ENCODE data around the gene KBTBD12.

DNA sequence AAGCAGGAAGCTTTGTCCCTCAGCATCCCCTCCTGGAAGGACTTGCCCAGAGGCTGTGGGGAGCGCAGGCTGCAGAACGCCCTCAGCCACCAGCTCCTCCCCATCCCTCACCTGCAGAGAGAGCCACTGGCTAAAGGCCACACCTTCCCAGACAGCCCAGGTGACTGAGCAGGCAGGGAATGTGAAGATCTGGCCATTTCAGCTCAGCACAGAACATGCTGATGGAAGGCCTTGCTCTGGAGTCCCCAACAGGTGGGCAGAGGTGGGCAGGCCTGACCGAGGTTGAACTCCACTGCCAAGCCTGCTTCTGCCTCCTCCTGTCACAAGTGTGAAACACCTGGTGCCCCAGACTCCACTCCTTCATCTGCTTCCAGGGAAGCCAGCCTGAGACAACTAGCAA is 86.5 kb downstream of the KBTBD12 start:
- TF ChIP-seq, protein P1, sequence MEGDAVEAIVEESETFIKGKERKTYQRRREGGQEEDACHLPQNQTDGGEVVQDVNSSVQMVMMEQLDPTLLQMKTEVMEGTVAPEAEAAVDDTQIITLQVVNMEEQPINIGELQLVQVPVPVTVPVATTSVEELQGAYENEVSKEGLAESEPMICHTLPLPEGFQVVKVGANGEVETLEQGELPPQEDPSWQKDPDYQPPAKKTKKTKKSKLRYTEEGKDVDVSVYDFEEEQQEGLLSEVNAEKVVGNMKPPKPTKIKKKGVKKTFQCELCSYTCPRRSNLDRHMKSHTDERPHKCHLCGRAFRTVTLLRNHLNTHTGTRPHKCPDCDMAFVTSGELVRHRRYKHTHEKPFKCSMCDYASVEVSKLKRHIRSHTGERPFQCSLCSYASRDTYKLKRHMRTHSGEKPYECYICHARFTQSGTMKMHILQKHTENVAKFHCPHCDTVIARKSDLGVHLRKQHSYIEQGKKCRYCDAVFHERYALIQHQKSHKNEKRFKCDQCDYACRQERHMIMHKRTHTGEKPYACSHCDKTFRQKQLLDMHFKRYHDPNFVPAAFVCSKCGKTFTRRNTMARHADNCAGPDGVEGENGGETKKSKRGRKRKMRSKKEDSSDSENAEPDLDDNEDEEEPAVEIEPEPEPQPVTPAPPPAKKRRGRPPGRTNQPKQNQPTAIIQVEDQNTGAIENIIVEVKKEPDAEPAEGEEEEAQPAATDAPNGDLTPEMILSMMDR (IDR thresholded peaks at IDR 0.05 in 2 of 3, conservative IDR thresholded peaks at IDR 0.05 in 1 of 3; ENCODE audit: borderline replicate concordance in 1 of 3, insufficient read depth in 1 of 3, low read depth in 2 of 3, low read length in 2 of 3), result no peak
- TF ChIP-seq CEBPB (IDR thresholded peaks at IDR 0.05; ENCODE audit: low read depth), result no peak
- no peak for TF ChIP-seq EZH2phosphoT487 (IDR thresholded peaks at IDR 0.05; ENCODE audit: borderline replicate concordance)
- TF ChIP-seq POLR2A (IDR thresholded peaks at IDR 0.05; ENCODE audit: borderline replicate concordance, extremely low read depth, insufficient read depth, insufficient read length), result no peak
- no peak for TF ChIP-seq JUND (IDR thresholded peaks at IDR 0.05)
- no peak for TF ChIP-seq SIN3A (IDR thresholded peaks at IDR 0.05; ENCODE audit: low read depth)
- TF ChIP-seq POLR2AphosphoS5 (IDR thresholded peaks at IDR 0.05; ENCODE audit: low read depth, low read length), result no peak
- TF ChIP-seq, protein P2, sequence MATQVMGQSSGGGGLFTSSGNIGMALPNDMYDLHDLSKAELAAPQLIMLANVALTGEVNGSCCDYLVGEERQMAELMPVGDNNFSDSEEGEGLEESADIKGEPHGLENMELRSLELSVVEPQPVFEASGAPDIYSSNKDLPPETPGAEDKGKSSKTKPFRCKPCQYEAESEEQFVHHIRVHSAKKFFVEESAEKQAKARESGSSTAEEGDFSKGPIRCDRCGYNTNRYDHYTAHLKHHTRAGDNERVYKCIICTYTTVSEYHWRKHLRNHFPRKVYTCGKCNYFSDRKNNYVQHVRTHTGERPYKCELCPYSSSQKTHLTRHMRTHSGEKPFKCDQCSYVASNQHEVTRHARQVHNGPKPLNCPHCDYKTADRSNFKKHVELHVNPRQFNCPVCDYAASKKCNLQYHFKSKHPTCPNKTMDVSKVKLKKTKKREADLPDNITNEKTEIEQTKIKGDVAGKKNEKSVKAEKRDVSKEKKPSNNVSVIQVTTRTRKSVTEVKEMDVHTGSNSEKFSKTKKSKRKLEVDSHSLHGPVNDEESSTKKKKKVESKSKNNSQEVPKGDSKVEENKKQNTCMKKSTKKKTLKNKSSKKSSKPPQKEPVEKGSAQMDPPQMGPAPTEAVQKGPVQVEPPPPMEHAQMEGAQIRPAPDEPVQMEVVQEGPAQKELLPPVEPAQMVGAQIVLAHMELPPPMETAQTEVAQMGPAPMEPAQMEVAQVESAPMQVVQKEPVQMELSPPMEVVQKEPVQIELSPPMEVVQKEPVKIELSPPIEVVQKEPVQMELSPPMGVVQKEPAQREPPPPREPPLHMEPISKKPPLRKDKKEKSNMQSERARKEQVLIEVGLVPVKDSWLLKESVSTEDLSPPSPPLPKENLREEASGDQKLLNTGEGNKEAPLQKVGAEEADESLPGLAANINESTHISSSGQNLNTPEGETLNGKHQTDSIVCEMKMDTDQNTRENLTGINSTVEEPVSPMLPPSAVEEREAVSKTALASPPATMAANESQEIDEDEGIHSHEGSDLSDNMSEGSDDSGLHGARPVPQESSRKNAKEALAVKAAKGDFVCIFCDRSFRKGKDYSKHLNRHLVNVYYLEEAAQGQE (IDR thresholded peaks at IDR 0.05; ENCODE audit: low read depth), result no peak
- no peak for TF ChIP-seq RAD21 (IDR thresholded peaks at IDR 0.05; ENCODE audit: low read depth)
- TF ChIP-seq YY1 (IDR thresholded peaks at IDR 0.05; ENCODE audit: extremely low read depth, insufficient replicate concordance, low read depth, low read length), result no peak
- no peak for TF ChIP-seq TCF7L2 (IDR thresholded peaks at IDR 0.05; ENCODE audit: borderline replicate concordance, extremely low read depth, insufficient read depth, insufficient read length)
- TF ChIP-seq SP1 (IDR thresholded peaks at IDR 0.05; ENCODE audit: low read depth), result no peak
- TF ChIP-seq EZH2 (IDR thresholded peaks at IDR 0.05), result no peak

Measured in HCT116 (cell line).